Measurements from ENCODE around the gene NAT9.

Gene NAT9

DNA sequence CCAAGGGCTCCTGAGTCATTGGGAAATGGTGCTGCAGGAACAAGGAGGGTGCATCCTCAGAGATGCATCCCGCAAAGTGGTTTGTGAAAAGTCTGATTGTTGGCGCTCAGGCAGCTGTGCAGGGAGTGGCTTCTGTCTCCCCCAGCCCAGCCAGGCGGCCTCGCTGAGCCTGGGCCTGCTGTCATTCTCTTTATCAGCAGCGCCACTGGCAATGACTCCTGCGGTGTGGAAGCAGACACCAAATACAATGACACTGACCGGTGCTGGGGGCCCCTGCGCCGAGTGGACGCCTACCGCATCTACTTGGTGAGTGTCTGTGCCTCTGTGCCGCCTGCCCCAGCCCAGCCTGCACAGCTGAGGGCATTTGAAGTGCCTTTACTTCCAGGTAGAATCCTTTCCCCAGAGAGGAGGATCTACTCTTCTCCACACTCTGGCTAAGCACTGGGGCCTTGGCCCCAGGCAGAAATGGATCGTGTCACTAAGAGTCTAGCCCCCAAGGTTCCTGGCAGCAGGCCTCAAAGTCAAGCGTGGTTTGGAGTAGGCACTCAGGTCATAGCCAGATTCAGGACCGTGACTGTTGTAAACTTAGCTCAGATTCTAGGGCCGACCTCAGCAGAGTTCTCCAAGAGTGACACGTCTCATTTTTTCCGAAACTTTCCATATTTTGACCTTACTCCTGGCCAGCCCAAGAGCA, 19.3 kb upstream of the NAT9 start:
- DNase-seq (ENCODE audit: low spot score in 2 of 2) = no peak
- no peak overlapping the region for H3K4me3 Mint-ChIP-seq
- H3K27ac Mint-ChIP-seq = no peak overlapping the region
- H3K36me3 Mint-ChIP-seq = peaks cover 51% of the 10 kb centered on the region
- peaks cover 13% of the 10 kb centered on the region for H3K4me1 Mint-ChIP-seq
- no peak for ATAC-seq
- H3K9me3 Mint-ChIP-seq = no peaks in the 10 kb centered on the region

DNA sequence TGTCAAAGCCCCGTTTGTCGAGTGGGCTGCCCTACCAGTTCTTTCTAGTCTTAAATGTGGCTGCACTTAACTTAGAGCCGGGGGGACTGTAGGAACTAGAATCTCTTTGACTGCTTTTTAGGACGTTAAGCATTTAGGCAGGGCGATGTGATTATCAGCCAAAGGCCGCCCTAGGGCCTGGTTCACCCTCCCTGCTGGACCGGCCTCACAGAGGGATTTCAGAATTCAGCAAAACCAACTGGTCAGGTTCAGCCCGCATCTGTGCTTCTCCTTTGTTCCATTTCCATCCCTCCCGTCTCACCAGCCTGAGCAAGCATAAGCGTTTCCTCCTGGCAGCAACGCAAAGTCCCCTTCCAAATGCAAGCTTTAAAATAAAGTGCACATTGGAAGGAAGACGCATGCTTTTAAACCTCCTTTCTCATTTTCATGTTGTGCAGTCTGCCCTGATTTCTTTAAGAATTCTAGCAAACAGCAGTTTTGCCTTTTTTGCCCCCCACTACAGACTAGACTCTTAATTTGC, 16.5 kb upstream of the NAT9 start:
- H3K36me3 Mint-ChIP-seq = peaks cover 68% of the 10 kb centered on the region

DNA sequence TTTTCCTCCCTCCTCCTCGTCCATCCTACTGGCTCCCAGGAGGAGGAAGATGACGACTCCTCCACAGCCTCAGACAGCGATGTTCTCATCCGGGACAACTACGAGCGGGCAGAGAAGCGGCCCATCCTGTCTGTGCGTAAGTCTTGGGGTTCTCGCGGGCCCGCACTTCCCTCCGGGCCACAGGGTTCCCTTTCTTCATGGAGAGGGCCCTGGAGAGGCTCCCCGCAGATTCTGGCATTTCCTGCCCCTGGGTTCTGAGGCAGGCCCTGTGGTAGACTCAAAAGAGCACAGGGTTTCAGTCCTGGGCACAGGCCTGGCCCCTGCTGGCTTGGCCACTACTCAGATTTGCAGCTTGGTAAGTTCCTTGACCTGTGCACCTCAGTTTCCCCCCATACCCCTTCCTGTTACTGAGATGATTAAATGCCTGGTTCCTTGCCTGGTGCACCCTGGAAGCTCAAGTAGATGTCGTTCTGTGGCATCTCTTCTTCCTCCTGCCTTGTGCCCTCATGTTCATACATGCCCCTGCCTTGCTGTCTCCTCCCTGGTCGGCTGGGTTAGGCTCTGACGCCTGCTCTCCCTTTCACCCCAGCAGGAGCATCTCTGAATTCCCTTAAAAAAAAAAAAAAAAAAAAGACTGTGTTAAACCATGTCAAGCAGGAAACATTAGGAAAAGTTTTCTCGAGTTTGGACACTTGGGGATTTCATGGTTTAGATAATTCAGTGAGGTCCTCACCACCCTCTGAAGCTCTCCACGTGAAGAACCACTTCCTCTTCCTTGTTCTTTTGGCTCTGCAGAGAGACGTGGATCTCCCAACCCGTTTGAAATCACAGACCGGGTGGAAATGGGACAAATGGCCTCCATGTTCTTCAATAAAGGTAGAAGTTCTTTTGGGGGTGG, 14.3 kb upstream of the NAT9 start:
- no peak overlapping the region for H3K4me3 Mint-ChIP-seq
- H3K9me3 Mint-ChIP-seq = no peaks in the 10 kb centered on the region
- H3K4me1 Mint-ChIP-seq = peaks cover 19% of the 10 kb centered on the region
- peaks cover 54% of the 10 kb centered on the region for H3K36me3 Mint-ChIP-seq
- DNase-seq (ENCODE audit: low spot score in 2 of 2) (no peak), ATAC-seq (no peak)
- no peak overlapping the region for H3K27ac Mint-ChIP-seq

More for the DNA sequence above, 16.5 kb upstream of the NAT9 start:
- ATAC-seq (no peak), DNase-seq (ENCODE audit: low spot score in 2 of 2) (no peak)
- Mint-ChIP-seq H3K9me3 (no peaks in the 10 kb centered on the region), H3K4me1 (peaks cover 17% of the 10 kb centered on the region), H3K27ac (no peak overlapping the region), H3K4me3 (no peak overlapping the region)

DNA sequence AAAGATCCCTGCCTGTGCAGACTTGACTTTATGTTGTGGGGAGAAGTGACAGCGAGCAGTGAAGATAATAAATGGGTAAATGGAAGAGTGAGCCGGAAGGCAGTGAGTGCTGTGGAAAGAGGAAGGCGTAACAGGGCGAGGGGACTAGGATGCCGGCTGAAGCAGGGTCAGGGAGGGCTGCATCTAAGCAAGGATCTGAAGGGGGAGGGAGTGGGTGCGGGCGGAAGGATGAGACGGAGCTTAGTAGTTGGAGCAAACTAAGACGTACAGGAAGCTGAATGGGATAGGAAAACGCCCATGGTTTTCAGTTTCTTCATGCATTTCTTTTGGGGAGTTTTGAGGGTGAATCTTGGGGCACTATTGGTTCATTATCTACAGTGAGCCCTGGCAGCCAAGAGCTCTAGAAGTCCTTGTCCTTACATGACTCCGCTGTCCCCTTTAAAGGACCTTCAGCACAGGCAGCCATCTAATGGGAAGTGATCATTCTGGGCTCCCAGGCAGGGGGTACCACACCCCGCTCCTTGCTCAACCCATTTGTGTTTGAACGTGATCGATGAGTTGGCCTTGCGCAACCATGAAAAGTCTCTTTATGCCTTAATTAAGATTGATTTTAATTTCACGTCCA, 10.4 kb upstream of the NAT9 start:
- Mint-ChIP-seq H3K9me3 (no peaks in the 10 kb centered on the region), H3K4me1 (peaks cover 39% of the 10 kb centered on the region), H3K27ac (no peak overlapping the region), H3K4me3 (no peak overlapping the region), H3K36me3 (peaks cover 48% of the 10 kb centered on the region)
- ATAC-seq = no peak
- DNase-seq (ENCODE audit: low spot score in 2 of 2) = no peak

DNA sequence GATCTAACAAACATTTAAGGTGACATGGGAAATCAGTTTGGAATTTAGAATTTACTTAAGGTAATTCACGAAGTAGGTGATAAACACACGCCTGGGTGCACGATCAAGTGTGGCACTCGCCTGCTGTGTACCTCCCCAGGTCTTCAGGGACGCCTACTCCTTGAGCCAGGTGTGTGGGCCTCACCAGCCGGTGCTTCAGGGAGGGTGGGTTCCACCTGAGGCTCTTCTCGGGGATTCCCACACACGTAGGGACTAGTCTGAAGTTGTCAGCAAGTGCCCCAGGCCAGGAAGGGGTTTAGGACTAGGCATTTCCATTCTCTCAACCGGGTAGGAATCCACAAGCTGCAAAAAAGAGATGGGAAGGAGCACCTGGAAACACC, 9.8 kb upstream of the NAT9 start:
- peaks cover 39% of the 10 kb centered on the region for H3K4me1 Mint-ChIP-seq
- no peaks in the 10 kb centered on the region for H3K9me3 Mint-ChIP-seq
- peaks cover 45% of the 10 kb centered on the region for H3K36me3 Mint-ChIP-seq
- DNase-seq (ENCODE audit: low spot score in 2 of 2) (no peak), ATAC-seq (no peak)
- no peak overlapping the region for H3K4me3 Mint-ChIP-seq
- H3K27ac Mint-ChIP-seq = no peak overlapping the region

DNA sequence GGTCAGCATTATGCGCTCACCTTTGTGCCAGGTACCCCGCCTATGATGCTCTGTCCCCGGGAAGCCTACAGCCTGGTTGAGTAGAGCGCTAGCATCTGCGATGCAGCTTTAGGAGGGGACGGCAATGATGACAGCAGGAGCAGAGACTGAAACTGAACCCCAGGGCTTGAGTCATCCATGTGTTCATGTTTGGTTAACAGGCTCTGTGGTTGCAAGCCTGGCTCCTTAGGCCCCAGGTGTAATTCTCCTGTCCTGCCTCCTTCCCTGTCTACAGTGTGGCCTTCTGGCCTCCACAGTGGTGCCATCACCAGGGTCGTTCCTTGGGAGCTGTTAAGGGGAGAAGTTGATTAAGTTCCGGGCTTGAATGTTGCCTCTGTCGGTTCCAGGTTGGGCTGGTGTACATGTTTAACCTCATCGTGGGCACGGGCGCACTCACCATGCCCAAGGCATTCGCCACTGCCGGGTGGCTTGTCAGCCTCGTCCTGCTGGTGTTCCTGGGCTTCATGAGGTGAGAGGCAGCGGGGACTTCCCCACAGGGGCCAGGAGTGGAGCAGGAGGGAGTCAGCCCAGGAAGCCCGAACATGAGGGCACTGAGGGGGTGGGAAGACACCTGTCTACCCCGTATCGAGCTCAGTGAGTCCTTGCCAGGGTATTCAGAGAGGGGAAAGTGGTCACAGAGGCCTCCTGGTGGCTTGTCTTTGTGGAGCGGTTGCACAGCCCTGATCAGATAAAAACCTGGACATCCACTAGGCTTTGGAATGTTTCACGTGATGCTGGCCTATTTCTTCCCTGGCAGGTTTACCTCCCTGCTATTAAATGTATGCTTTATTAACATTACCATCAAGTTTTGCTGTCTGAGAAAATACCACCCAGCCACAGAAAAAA, 9.2 kb upstream of the NAT9 start:
- H3K4me1 Mint-ChIP-seq = peaks cover 39% of the 10 kb centered on the region
- peaks cover 44% of the 10 kb centered on the region for H3K36me3 Mint-ChIP-seq
- peak; percentile 64 for ATAC-seq
- H3K9me3 Mint-ChIP-seq = no peaks in the 10 kb centered on the region
- no peak for DNase-seq (ENCODE audit: low spot score in 2 of 2)
- H3K27ac Mint-ChIP-seq = peak overlapping the region; percentile 34
- no peak overlapping the region for H3K4me3 Mint-ChIP-seq

DNA sequence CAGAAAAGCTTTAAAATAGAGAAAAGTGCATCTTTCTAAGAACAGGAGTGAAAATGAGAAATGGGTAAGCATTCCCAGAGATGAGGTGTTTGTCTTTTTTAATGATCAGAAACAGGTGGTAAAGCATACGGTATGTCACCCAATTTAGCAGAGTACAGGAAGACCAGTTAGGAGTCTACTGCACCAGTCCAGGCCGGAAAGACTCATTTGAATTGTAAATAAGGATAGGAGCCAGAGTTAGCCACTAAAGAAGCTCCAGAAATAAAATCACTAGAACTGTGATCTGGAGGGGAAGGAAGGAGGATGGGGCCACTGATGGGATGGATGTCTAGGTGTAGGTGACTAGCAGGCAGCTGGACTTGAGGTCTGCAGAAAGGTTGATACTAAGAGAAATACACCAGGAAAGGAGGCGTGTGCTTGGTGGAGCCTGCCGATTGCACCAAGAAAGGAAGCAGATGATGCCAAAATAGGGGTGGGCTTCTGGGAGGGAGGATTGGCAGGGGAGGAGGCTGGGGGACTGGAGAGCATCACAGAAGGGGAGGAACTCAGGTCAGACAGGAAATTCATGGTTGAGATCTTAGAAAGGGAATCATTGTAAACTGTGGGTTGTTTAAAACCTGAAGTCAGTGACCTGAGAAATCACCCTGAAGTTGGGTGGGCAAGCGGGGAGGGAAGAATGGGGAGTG, 8.1 kb upstream of the NAT9 start:
- Mint-ChIP-seq H3K36me3 (peaks cover 42% of the 10 kb centered on the region), H3K4me1 (peaks cover 48% of the 10 kb centered on the region), H3K9me3 (no peaks in the 10 kb centered on the region), H3K4me3 (no peak overlapping the region), H3K27ac (peak overlapping the region; percentile 11)
- DNase-seq (ENCODE audit: low spot score in 2 of 2) (no peak), ATAC-seq (no peak)

DNA sequence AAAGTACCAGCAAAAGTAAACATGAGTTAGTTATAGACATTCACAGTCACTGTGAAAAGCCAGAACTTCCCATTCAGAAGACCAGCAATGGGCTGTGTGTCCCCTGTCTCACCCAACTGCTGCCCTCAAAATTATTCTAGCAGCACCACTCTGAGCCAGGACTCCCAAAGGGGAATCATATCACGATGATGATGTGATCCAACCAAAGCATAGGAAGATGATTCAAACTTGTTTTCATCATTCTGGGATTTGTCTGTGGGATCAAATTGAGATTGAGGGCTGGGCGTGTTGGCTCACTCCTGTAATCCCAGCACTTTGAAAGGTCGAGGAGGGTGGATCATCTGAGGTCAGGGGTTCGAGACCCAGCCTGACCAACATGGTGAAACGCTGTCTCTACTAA, 6.4 kb upstream of the NAT9 start:
- DNase-seq (ENCODE audit: low spot score in 2 of 2) = no peak
- no peaks in the 10 kb centered on the region for H3K9me3 Mint-ChIP-seq

DNA sequence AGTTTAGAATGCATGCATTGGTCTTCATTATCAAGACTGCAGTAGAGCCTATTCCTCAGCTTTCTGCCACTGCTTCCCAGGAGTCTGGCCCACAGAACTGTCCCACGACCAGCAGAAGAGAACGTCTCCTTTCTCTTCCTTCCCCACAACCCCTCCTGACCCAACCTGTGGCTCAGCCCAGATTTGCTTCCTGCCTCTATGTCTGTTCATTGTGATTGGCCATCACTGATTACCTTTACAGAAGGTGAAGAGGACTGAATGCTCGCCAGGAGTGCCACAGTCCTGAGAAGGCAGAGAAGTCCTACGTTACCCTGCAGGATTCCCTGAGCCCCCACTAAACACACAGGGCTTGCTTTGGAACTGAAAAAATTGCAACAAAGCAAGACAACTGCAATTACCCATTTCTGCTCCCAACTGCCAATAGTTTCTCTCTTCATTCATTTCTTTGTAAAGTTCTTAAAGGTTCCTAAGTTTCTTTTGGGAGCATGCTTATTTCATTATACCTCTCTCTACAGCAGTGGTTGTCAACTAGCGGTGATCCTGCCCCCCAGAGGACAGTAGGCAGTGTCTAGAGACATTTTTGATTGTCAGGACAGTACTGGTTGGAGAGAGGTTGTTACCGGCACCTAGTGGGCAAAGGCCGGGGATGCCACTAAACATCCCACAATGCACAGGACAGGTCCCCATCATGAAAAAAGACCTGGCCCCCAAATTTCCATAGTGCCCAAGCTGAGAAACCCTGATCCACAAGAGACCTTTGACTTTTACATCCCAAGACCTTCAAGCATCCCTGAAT, 4.5 kb upstream of the NAT9 start:
- peak overlapping the region; percentile 66 for H3K4me3 Mint-ChIP-seq

More for the DNA sequence above, 6.4 kb upstream of the NAT9 start:
- H3K27ac Mint-ChIP-seq = peak overlapping the region; percentile 11
- no peak for ATAC-seq
- no peak overlapping the region for H3K4me3 Mint-ChIP-seq
- peaks cover 28% of the 10 kb centered on the region for H3K36me3 Mint-ChIP-seq
- peaks cover 61% of the 10 kb centered on the region for H3K4me1 Mint-ChIP-seq

DNA sequence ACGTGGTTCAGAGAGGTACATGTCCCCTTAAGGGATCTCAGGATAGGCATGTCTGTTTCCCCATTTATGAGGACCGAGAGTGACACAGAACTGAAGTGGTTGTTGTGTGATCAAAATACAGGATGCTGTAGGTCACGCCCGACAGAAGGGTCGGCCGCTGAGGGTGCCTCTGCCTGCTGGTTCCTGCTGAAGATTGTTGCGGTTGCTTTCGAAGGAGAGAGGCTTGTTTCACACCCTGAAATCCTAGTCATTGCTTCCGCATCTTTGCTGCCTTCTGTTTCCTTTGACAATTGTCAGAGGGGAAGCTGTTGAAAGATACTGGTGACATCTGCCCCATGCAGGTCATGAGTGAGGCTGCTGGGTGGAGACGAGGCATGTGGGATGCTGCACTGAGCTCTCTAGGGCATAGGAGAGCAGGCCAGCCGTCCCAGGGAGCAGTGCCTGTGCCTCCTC, 3.8 kb upstream of the NAT9 start:
- peaks cover 47% of the 10 kb centered on the region for H3K36me3 Mint-ChIP-seq
- H3K9me3 Mint-ChIP-seq = no peaks in the 10 kb centered on the region
- peak in 1 of 2 donors; percentile 75 for DNase-seq (ENCODE audit: low spot score in 2 of 2)
- ATAC-seq = peak; percentile 82
- H3K4me3 Mint-ChIP-seq = peak overlapping the region; percentile 66
- H3K27ac Mint-ChIP-seq = peak overlapping the region; percentile 97
- H3K4me1 Mint-ChIP-seq = peaks cover 77% of the 10 kb centered on the region

More for the DNA sequence above, 4.5 kb upstream of the NAT9 start:
- ATAC-seq = peak; percentile 36
- H3K4me1 Mint-ChIP-seq = peaks cover 79% of the 10 kb centered on the region
- no peaks in the 10 kb centered on the region for H3K9me3 Mint-ChIP-seq
- DNase-seq (ENCODE audit: low spot score in 2 of 2) = no peak
- peaks cover 41% of the 10 kb centered on the region for H3K36me3 Mint-ChIP-seq
- H3K27ac Mint-ChIP-seq = peak overlapping the region; percentile 97

DNA sequence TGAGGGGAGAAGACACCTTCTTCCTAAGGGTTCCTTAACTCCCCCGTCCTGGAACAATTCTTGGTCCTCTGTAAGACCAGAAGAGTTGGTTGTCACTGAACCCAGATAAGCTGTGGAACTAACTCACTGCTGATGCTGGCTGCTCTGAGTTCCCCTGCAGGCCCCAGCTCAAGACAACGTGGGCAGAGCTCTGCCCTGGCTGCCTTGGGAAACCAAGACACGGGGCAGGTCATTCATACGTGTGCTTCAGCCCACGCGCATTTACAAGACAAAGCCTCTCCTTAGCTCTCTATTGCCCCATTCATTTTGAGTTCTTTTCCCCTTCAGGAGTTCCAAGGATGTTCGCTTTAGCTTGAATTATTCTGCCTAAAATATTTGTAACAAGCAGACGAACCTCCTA, 3.4 kb upstream of the NAT9 start:
- DNase-seq (ENCODE audit: low spot score in 2 of 2) (no peak), ATAC-seq (peak; percentile 37)
- H3K36me3 Mint-ChIP-seq = peaks cover 47% of the 10 kb centered on the region

DNA sequence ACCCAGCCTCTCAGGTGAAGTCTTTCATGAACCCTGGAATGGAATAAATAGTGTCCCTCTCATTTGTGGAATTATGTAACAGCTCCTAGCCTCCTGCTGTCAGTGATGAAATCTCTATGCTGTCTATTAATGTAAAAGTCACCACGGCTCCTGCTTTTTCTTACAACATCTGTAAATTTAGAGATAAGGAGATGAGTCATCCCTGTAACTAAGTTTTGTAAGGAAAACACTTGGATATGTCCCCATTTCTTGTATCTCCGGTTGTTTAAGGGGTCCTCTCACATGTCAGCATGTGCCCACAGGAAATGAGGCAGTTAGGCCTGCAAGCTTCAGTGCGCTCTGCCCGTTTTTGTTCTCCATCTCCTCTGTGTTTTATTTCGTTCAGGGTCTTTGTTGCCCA, 2.8 kb upstream of the NAT9 start:
- no peak for ATAC-seq
- Mint-ChIP-seq H3K9me3 (no peaks in the 10 kb centered on the region), H3K27ac (peak overlapping the region; percentile 97), H3K4me1 (peaks cover 70% of the 10 kb centered on the region), H3K36me3 (peaks cover 47% of the 10 kb centered on the region), H3K4me3 (peak overlapping the region; percentile 66)
- DNase-seq (ENCODE audit: low spot score in 2 of 2) = no peak

More for the DNA sequence above, 3.4 kb upstream of the NAT9 start:
- no peaks in the 10 kb centered on the region for H3K9me3 Mint-ChIP-seq
- peak overlapping the region; percentile 66 for H3K4me3 Mint-ChIP-seq
- peak overlapping the region; percentile 97 for H3K27ac Mint-ChIP-seq
- H3K4me1 Mint-ChIP-seq = peaks cover 73% of the 10 kb centered on the region

DNA sequence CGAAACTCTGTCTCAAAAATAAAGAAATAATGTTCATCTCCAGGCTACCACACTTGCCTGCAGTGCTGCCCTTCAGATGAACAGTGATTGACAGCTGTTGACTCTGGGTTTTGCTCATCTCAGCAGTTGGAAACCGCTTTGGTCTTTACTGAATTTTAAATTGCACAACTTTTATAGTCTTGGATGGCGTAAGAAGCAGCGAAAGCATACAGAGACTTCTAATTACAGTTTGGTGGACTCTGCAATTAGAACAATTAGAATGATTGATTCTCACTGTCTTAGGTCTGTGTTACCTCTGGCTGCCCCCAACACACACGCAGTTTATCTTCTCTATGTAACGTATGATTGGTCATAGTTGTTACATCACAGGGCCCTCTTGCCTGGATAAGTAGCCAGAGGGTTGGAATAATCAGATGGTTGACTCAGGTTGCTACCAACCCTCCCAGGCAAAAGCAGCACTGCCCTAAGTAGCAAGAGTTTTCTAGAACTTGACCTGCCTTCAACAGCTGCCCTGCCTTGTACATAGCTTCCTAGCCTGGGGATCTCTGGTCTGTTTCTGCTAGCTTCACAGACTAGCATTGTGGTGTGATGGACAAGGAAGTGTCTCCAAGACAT, 1.9 kb upstream of the NAT9 start:
- DNase-seq (ENCODE audit: low spot score in 2 of 2) (no peak), ATAC-seq (no peak)
- H3K9me3 Mint-ChIP-seq = no peaks in the 10 kb centered on the region
- peak overlapping the region; percentile 97 for H3K27ac Mint-ChIP-seq
- H3K36me3 Mint-ChIP-seq = peaks cover 52% of the 10 kb centered on the region
- H3K4me3 Mint-ChIP-seq = peak overlapping the region; percentile 100
- peaks cover 78% of the 10 kb centered on the region for H3K4me1 Mint-ChIP-seq
